ENCODE measurements around the gene CLEC1B.

The CLEC1B gene

GRCh38 chr12:9951026-9951675, 47.8 kb downstream of the CLEC1B start:
- TF ChIP-seq ZFHX2 (tag by site-specific recombination; conservative IDR thresholded peaks at IDR 0.05) = no peak
- no peak for TF ChIP-seq ZNF146 (tag by site-specific recombination; IDR thresholded peaks at IDR 0.05)
- no peak for TF ChIP-seq ZNF704 (tag by site-specific recombination; IDR thresholded peaks at IDR 0.05)
- no peak for TF ChIP-seq ZNF624 (tag by site-specific recombination; IDR thresholded peaks at IDR 0.05)
- no peak for TF ChIP-seq ZNF558 (tag by site-specific recombination; IDR thresholded peaks at IDR 0.05)
- no peak for TF ChIP-seq ZNF777 (tag by site-specific recombination; IDR thresholded peaks at IDR 0.05; ENCODE audit: borderline replicate concordance)
- no peak for TF ChIP-seq ZNF560 (tag by site-specific recombination; IDR thresholded peaks at IDR 0.05; ENCODE audit: borderline replicate concordance)
- Histone ChIP-seq H3K4me3 (ENCODE audit: low read depth, low read length) (no peak overlapping the region), H3K27ac (ENCODE audit: extremely low read depth, low read depth, low read length) (no peak overlapping the region), H3K9me3 (ENCODE audit: control insufficient read depth, insufficient read depth, low read depth, low read length) (no peaks in the 10 kb centered on the region), H3K4me1 (ENCODE audit: control insufficient read depth, insufficient read depth, low read length) (no peaks in the 10 kb centered on the region), H3K36me3 (ENCODE audit: control insufficient read depth in 2 of 2, insufficient read depth in 1 of 2, low read length in 2 of 2) (no peaks in the 10 kb centered on the region)
- POLR2A ChIA-PET = no interaction called here
- CTCF ChIA-PET = no interaction called here

- Histone ChIP-seq H3K9me3 (ENCODE audit: control insufficient read depth, insufficient read depth, low read depth, low read length) (no peaks in the 10 kb centered on the region), H3K4me1 (ENCODE audit: control insufficient read depth, insufficient read depth, low read length) (no peaks in the 10 kb centered on the region), H3K4me3 (ENCODE audit: low read depth, low read length) (no peak overlapping the region), H3K27ac (ENCODE audit: extremely low read depth, low read depth, low read length) (no peak overlapping the region), H3K36me3 (ENCODE audit: control insufficient read depth in 2 of 2, insufficient read depth in 1 of 2, low read length in 2 of 2) (no peaks in the 10 kb centered on the region)
- ChIA-PET CTCF (no interaction called here), POLR2A (no interaction called here)
- TF ChIP-seq ZBTB6 (tag by site-specific recombination; IDR thresholded peaks at IDR 0.05) = no peak
- no peak for TF ChIP-seq ZNF629 (tag by site-specific recombination; IDR thresholded peaks at IDR 0.05)
- TF ChIP-seq KLF16 (tag by site-specific recombination; IDR thresholded peaks at IDR 0.05) = no peak
- no peak for TF ChIP-seq ZFP69B (tag by site-specific recombination; IDR thresholded peaks at IDR 0.05)
- no peak for TF ChIP-seq ZNF394 (tag by site-specific recombination; IDR thresholded peaks at IDR 0.05; ENCODE audit: borderline replicate concordance)
- TF ChIP-seq SP3 (tag by site-specific recombination; IDR thresholded peaks at IDR 0.05) = no peak
- TF ChIP-seq ZBTB11 (tag by site-specific recombination; conservative IDR thresholded peaks at IDR 0.05; ENCODE audit: low read depth) = no peak
- TF ChIP-seq ZNF791 (tag by site-specific recombination; IDR thresholded peaks at IDR 0.05) = no peak
- no peak for TF ChIP-seq GLI4 (tag by site-specific recombination; IDR thresholded peaks at IDR 0.05)
- no peak for TF ChIP-seq ZNF518A (tag by site-specific recombination; conservative IDR thresholded peaks at IDR 0.05; ENCODE audit: low read depth)
- TF ChIP-seq ZNF670 (tag by site-specific recombination; IDR thresholded peaks at IDR 0.05; ENCODE audit: low read depth) = no peak
- TF ChIP-seq ZNF26 (tag by site-specific recombination; IDR thresholded peaks at IDR 0.05) = no peak
Measured at GRCh38 chr12:9948606-9949296, 50.2 kb downstream of the CLEC1B start.

Data from HEK293 (cell line).